Measurements from ENCODE around the gene SLC13A2. TPM values are rescaled to one million over a fixed set of nuclear protein-coding genes. Genes with fewer than 3 reads are reported as not detected.
"Not testable (repeated sequence)": the region's sequence is repeated elsewhere in the genome, so short reads cannot be mapped to it uniquely, and the experiment has no call there.

SLC13A2 gene
- total RNA-seq, 4 donors from 2014 or later = not detected

GRCh38 chr17:28518578-28518977, 45.1 kb downstream of the SLC13A2 start:
- DNase-seq (ENCODE audit: low spot score) = no peak
- TF ChIP-seq CTCF (IDR thresholded peaks at IDR 0.05) = no peak
- ATAC-seq (ENCODE audit: low FRiP score) = no peak

GRCh38 chr17:28519236-28519635, 45.8 kb downstream of the SLC13A2 start:
- no peak for TF ChIP-seq CTCF (IDR thresholded peaks at IDR 0.05)
- DNase-seq (ENCODE audit: low spot score) = no peak
- no peak for ATAC-seq (ENCODE audit: low FRiP score)

- ATAC-seq (ENCODE audit: low FRiP score) = no peak
- no peak for DNase-seq (ENCODE audit: low spot score)
- no peak for TF ChIP-seq CTCF (IDR thresholded peaks at IDR 0.05)
Measured at GRCh38 chr17:28520687-28521086, 47.2 kb downstream of the SLC13A2 start.

GRCh38 chr17:28521311-28522085, 48.1 kb downstream of the SLC13A2 start:
- ATAC-seq (ENCODE audit: low FRiP score) (no peak), DNase-seq (ENCODE audit: low spot score) (no peak)
- TF ChIP-seq CTCF (IDR thresholded peaks at IDR 0.05) = no peak

- DNase-seq (ENCODE audit: low spot score); ATAC-seq (ENCODE audit: low FRiP score): not testable (repeated sequence)
Measured at GRCh38 chr17:28522281-28522680, 48.8 kb downstream of the SLC13A2 start.

GRCh38 chr17:28523186-28523585, 49.7 kb downstream of the SLC13A2 start:
- ATAC-seq (ENCODE audit: low FRiP score) (no peak), DNase-seq (ENCODE audit: low spot score) (no peak)
- TF ChIP-seq CTCF (IDR thresholded peaks at IDR 0.05) = no peak

GRCh38 chr17:28523876-28524275, 50.4 kb downstream of the SLC13A2 start:
- no peak for DNase-seq (ENCODE audit: low spot score)
- TF ChIP-seq CTCF (IDR thresholded peaks at IDR 0.05) = no peak
- ATAC-seq (ENCODE audit: low FRiP score) = no peak

Data from omental fat pad (tissue), 4 donors.